GM12864 (cell line): ENCODE measurements around the gene STK32A.
A peak's percentile ranks its signal among the peaks of the same experiment; 100 is the strongest.

Experiments used
- DNase-seq: peaks from one replicate; pipeline ENCODE4 v3.0.0-alpha.2; 2011; ENCODE audit warnings: low read depth
- H3K4me3 ChIP-seq: 2 replicates; pipeline ENCODE4 v1.5.1; 2011; ENCODE audit warnings: mild to moderate bottlenecking, low read depth, low read length, control low read depth
- CTCF ChIP-seq: IDR thresholded peaks from 2 replicates; pipeline ENCODE4 v1.5.1; 2011; ENCODE audit warnings: low read depth, mild to moderate bottlenecking, moderate library complexity, low read length, control low read depth, inconsistent platforms; ENCODE audit errors: missing control alignments

STK32A gene

GRCh38 chr5:147321569-147321968 is 86.7 kb downstream of the STK32A start:
- H3K4me3 ChIP-seq: no peak overlapping the region
- no peak for TF ChIP-seq CTCF
- DNase-seq: no peak

- TF ChIP-seq CTCF: no peak
- no peak for DNase-seq
- H3K4me3 ChIP-seq: no peak overlapping the region
These were observed 92.6 kb downstream of the STK32A start for GRCh38 chr5:147327421-147327820.

GRCh38 chr5:147327905-147328304 is 93.1 kb downstream of the STK32A start:
- DNase-seq: no peak
- TF ChIP-seq CTCF: no peak
- no peak overlapping the region for H3K4me3 ChIP-seq

- DNase-seq: no peak
- H3K4me3 ChIP-seq: no peak overlapping the region
- TF ChIP-seq CTCF: no peak
These were observed 97.8 kb downstream of the STK32A start for GRCh38 chr5:147332658-147333057.

DNA sequence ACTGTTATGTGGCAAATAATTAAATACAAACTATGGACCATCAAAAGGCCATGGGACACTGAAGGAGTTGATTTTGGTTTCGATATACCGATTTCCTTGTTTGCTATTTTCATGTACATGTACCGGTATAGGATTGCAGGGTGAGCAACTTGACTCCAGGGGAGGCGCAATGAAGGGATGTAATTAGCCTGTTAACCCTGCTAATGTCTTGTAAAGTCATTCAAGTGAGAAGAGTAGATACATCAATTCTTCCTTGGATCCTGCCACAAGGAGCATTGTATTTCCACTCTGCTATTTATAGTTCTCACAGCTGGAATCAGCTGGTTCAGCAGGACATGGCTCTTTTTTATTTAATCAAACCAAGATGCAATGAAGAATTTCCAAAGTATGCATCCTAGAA is 102.0 kb downstream of the STK32A start:
- DNase-seq: no peak

GRCh38 chr5:147339313-147339712 is 104.5 kb downstream of the STK32A start:
- H3K4me3 ChIP-seq: no peak overlapping the region
- no peak for DNase-seq
- TF ChIP-seq CTCF: peak; percentile 48

More for the DNA sequence above, 102.0 kb downstream of the STK32A start:
- no peak for TF ChIP-seq CTCF
- no peak overlapping the region for H3K4me3 ChIP-seq

DNA sequence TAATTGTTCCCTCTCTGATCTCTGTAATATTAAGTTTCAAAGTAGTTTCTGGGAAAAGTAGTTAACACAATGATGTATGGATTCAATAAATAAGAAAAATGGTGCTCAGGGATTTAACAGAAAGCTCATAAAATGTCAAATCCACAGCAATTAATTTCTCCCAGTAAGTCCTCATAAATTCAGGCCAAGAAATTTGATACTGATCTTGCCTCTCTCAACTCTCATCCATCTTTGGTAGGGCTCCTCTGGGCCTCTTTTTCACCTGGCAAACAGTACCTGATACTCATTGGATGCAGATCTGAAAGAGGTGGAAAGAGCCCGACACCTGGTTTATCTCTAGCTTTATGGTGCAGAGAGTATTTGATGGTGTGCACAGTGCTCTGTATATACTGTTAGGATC is 106.1 kb downstream of the STK32A start:
- TF ChIP-seq CTCF: no peak
- no peak overlapping the region for H3K4me3 ChIP-seq
- DNase-seq: no peak
